Gastroesophageal sphincter (tissue), 3 donors: ENCODE measurements around the gene KHSRP.

ENCODE experiments used
- CTCF ChIP-seq, 4 experiments: fragments of 200-600 bp in 2 of 4; fragments of 450-650 bp in 2 of 4; sonication (generic) in 1 of 4; IDR thresholded peaks; one replicate each; pipeline ENCODE4 v1.5.1; 2017 to 2019; ENCODE audit warnings: antibody characterized with exemption in 4 of 4, mild to moderate bottlenecking in 2 of 4, moderate library complexity in 2 of 4
- POLR2A ChIP-seq, 2 donors: fragments of 450-650 bp; IDR thresholded peaks; one replicate each; pipeline ENCODE4 v1.6.1; 2017; ENCODE audit warnings: antibody characterized with exemption in 2 of 2, mild to moderate bottlenecking in 2 of 2, moderate library complexity in 1 of 2
- POLR2AphosphoS5 ChIP-seq: sonication (generic); formaldehyde crosslinking; IDR thresholded peaks from one replicate; pipeline ENCODE4 v1.6.1; 2017; ENCODE audit warnings: antibody characterized with exemption

GRCh38 chr19:6423499-6424194, 964 bp downstream of the KHSRP start:
- no peak for TF ChIP-seq POLR2A (IDR thresholded peaks at IDR 0.05)
- no peak for TF ChIP-seq POLR2AphosphoS5
- TF ChIP-seq CTCF (IDR thresholded peaks at IDR 0.05), result no peak
